ENCODE measurements around the gene ISG20L2.

ISG20L2 gene

GRCh38 chr1:156684227-156684782 lies 44.3 kb downstream of the ISG20L2 start:
- no peak for DNase-seq

- DNase-seq = no peak
Measured at GRCh38 chr1:156682166-156682890, 46.2 kb downstream of the ISG20L2 start.

- DNase-seq = no peak
Measured at GRCh38 chr1:156681196-156681960, 47.2 kb downstream of the ISG20L2 start.

- no peak for DNase-seq
Measured at GRCh38 chr1:156680056-156680455, 48.5 kb downstream of the ISG20L2 start.

GRCh38 chr1:156677616-156678596 lies 50.7 kb downstream of the ISG20L2 start:
- DNase-seq = peak; percentile 42

- DNase-seq = no peak
Measured at GRCh38 chr1:156676820-156677615, 51.5 kb downstream of the ISG20L2 start, which contains the start of gene NES. Gene NES (minus strand): TSS chr1:156677407. CDS start chr1:156677264, 143 bp downstream.

GRCh38 chr1:156676114-156676819 lies 52.3 kb downstream of the ISG20L2 start:
- no peak for DNase-seq

- no peak for DNase-seq
Measured at GRCh38 chr1:156675210-156676113, 53.1 kb downstream of the ISG20L2 start.

- DNase-seq = no peak
Measured at GRCh38 chr1:156673387-156674121, 55.0 kb downstream of the ISG20L2 start.
